Measurements from ENCODE around the gene NR6A1.
"Not testable (repeated sequence)": the region's sequence is repeated elsewhere in the genome, so short reads cannot be mapped to it uniquely, and the experiment has no call there.

NR6A1 gene

DNA sequence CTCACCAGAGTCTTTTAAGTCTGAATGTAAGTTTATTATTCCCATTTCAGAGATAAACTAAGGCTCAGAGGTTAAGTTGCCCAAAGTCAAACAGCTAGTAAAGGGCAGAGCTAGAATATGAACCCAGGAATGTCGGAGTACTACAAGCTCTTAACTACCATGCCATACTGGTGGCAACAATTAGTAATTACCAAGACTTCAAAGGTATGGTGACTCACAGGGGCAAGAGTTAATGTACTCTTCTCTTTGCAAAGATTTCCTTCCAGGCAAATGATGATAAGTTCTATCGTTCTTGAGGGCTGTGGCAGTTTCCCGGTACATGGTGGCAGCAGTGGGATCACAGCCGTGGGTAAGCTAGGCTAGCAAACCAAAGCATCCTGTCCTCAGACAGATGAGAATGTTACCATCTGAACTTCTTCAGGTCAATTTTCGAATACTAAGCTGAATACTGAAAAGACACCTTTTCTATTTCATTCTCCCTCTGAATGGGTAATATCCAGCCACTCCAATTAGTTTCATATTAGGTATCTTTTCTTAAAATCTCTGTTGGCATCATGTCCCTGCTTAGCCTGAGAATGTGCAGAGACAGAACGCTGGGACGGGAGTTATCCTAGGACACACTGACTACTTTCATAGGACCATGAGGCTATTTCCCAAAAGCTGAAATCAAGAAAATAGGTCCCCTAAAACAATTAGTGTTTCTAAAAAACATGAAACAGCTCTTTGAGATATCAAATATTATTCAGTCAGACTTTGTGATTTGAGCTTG, 147.0 kb downstream of the NR6A1 start:
- Mint-ChIP-seq H3K36me3 (no peaks in the 10 kb centered on the region), H3K4me1 (no peaks in the 10 kb centered on the region), H3K9me3 (no peaks in the 10 kb centered on the region), H3K27ac (no peak overlapping the region), H3K4me3 (no peak overlapping the region)
- DNase-seq (ENCODE audit: low spot score in 2 of 2) (no peak), ATAC-seq (no peak)

DNA sequence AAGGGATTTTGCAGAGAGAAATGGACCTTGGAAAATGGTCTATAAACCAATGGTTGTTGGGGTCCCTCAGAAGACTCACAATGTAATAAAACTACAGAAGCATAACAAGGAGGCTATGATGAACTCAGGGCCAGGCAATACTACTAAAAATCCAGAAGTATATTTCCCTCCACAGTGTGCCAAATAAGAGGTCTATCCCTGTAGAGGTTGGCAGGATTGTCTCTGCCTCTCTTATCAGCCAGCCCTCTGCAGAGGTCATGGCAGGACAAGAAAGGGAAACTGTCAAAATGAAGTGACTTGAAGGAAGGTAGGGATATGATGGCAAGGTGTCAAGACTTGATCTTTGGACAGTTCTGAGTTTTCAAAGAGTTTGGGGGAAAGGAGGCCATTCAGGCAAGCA, 148.2 kb downstream of the NR6A1 start:
- ATAC-seq (no peak), DNase-seq (ENCODE audit: low spot score in 2 of 2) (no peak)
- Mint-ChIP-seq H3K36me3 (no peaks in the 10 kb centered on the region), H3K4me1 (no peaks in the 10 kb centered on the region), H3K27ac (no peak overlapping the region), H3K9me3 (no peaks in the 10 kb centered on the region), H3K4me3 (no peak overlapping the region)

DNA sequence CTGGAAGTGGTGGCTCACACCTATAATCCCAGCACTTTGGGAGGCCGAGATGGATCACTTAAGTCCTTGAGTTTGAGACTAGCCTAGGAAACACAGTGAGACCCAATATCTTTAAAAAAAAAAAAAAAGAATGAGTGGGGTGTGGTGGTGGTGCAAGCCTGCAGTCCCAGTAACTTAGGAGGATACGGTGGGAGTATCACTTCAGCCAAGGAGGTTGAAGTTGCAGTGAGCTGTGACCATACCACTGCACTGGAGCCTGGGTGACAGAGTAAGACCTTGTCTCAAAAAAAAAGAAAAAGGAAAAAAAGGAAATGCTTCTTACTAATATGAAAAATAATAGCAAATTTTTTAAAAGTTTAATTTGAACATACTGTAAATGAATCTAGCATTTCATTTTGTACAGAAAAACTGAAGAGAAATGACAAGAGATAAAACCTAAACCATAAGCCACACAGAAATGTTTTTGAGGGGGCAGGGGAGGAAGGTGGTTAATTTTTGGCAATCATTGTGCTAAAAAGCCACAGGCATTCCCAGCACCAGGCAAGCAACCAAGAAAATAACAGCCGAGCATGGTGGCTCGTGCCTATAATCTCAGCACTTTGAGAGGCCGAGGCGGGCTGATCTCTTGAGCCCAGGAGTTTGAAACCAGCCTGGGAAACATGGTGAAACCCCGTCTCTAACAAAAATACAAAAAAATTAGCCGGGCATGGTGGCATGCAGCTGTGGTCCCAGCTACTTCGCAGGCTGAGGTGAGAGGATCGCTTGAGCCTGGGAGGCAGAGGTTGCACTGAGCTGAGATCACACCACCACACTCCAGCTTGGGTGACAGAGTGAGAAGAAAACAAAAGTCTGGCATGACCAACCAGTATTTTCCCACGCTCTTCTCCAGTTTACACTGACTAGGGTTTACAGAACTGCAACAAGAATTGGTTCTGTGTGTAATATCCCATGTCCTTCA, 149.5 kb downstream of the NR6A1 start:
- DNase-seq (ENCODE audit: low spot score in 2 of 2) (no peak), ATAC-seq (no peak)
- Mint-ChIP-seq H3K4me1 (no peaks in the 10 kb centered on the region), H3K9me3 (no peaks in the 10 kb centered on the region), H3K36me3 (no peaks in the 10 kb centered on the region), H3K4me3 (no peak overlapping the region), H3K27ac (no peak overlapping the region)

DNA sequence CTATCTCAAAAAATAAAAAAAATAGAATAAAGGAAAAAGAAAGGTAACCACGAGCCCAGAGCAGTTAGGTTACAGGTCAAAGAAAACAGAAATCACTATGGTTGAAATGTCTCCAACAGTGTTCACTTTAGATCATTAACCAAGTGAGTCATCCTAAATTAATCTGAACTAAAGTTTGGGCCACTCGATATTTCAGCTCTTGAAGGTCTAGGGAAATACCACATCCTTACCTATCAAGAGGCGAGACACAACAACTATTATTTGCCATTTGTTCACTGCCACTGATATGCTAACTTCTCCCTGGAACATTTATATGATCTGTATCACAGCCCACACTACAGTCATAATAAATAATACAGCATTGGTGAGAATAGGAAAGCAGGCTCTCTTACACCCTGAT, 152.6 kb downstream of the NR6A1 start:
- H3K27ac Mint-ChIP-seq, result no peak overlapping the region

DNA sequence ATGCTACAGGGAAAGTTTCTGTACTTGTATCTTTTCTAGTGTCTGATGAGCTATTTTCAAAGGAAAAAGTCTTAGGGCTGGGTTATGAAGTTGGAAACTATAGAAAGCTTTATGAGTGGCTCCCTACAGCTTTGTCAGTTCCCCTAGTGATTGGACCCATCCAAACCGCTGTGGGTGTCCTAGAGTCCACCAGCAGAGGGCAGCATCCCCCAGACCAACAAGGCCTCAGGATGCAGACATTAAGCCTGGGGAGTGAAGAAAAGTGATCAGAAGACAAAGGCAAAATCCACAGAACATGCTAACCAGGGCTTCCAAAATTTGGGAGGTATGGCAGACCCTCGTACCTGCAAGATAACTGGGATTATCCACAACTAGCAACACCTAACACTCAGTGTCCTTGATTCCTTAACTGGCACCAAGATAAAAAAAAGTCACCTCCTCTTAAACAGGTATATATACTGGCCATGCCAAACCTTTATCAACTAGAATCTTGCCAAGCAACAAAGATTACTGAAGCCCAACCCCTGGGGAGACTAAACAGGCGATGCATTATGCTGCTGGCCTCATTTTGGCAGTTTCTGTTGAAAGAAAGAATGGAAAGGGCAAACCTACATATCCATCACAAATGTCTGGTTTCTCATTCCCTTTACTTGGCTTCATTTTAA, 153.5 kb downstream of the NR6A1 start:
- H3K4me1 Mint-ChIP-seq, result no peaks in the 10 kb centered on the region
- peak; percentile 80 for ATAC-seq

More for the DNA sequence above, 152.6 kb downstream of the NR6A1 start:
- H3K9me3 Mint-ChIP-seq, result no peaks in the 10 kb centered on the region
- no peak overlapping the region for H3K4me3 Mint-ChIP-seq
- no peaks in the 10 kb centered on the region for H3K36me3 Mint-ChIP-seq
- DNase-seq (ENCODE audit: low spot score in 2 of 2), result no peak
- no peak for ATAC-seq
- no peaks in the 10 kb centered on the region for H3K4me1 Mint-ChIP-seq

DNA sequence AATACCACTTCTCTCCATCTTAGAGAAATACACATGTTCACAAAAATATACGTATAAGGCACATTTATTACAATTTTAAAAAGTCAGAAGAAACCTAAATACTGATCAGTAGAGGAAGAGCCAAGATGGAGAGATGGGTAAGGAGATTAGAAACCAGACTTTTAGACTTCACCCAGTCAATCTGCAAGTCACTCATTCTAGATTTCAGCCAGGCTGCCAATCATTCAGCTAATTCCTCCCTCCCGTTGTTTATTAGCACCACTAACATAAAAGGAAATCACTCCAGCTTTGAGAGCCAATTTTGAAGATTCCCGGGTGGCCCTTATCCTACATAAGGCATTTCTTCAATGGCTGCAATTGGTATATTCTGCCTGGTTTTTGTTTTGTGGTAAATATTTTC, 154.2 kb downstream of the NR6A1 start:
- Mint-ChIP-seq H3K4me1 (no peaks in the 10 kb centered on the region), H3K27ac (no peak overlapping the region), H3K4me3 (no peak overlapping the region), H3K9me3 (no peaks in the 10 kb centered on the region), H3K36me3 (no peaks in the 10 kb centered on the region)
- ATAC-seq (no peak), DNase-seq (ENCODE audit: low spot score in 2 of 2) (no peak)

More for the DNA sequence above, 153.5 kb downstream of the NR6A1 start:
- Mint-ChIP-seq H3K9me3 (no peaks in the 10 kb centered on the region), H3K36me3 (no peaks in the 10 kb centered on the region), H3K27ac (no peak overlapping the region), H3K4me3 (no peak overlapping the region)
- peak; percentile 54 to 86 for DNase-seq (ENCODE audit: low spot score in 2 of 2)

DNA sequence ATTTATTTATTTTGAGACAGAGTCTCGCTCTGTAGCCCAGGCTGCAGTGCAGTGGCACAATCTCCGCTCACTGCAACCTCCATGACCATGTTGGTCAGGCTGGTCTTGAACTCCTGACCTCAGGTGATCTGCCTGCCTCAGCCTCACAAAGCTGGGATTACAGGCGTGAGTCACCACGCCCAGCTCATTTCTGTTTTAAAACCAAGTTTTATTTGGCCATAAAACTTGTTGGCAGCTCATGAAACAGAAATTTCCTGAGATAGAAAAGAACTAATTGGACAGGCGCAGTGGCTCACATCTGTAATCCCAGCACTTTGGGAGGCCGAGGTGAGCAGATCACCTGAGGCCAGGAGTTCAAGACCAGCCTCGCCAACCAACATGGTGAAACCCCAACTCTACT, 155.3 kb downstream of the NR6A1 start:
- not testable (repeated sequence) for H3K4me1 Mint-ChIP-seq; H3K4me3 Mint-ChIP-seq; ATAC-seq; DNase-seq (ENCODE audit: low spot score in 2 of 2); H3K36me3 Mint-ChIP-seq; H3K27ac Mint-ChIP-seq; H3K9me3 Mint-ChIP-seq

DNA sequence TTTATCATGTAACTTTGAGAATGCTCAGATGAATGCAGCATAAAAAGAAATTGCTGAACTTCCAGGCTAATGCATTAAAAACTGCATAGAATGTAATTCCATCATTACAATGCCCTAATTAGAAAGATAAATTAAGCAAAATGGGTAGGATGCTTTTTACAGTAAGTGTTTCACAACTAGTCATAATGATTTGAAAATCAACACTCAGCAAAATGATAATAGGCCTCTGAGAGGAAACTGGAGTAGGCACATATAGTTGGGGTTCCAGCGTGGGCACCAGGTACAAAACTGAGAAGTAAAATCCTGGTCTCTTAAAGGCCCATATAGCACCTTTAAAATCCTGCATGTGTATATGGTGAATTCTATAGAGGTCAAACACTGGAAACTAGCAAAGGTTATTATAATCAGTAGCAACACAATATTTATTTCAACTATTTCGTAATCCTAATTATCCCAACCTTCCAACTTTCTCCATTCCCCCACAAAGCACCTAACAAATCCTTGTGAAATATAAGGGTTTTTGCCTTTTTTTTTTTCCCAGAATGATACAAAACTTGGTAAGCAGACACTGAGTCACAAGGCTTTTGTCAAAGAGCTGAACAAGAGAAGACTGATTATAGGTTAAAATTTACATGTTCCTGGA, 155.9 kb downstream of the NR6A1 start:
- no peak overlapping the region for H3K27ac Mint-ChIP-seq

DNA sequence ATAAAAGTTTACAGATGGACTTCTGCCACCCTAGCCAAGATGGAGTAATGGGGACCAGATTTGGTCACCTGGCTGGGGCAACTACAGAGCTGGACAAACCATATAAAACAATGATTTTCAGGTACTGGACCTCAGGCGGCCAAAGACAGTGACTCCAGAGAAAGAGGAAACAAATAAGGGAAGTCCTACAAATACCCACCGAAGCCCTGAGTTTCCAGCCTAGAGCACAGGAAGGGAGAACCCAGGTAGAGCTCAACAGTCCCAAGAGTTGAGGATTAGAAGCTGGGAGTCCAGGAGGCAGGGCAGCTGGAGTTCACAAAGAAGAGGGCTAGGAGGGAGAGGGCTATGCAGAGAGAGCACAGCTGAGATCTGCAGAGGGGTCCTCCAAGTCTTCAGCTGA, 157.3 kb downstream of the NR6A1 start:
- no peak for ATAC-seq
- no peak overlapping the region for H3K4me3 Mint-ChIP-seq
- H3K36me3 Mint-ChIP-seq, result no peaks in the 10 kb centered on the region
- no peak for DNase-seq (ENCODE audit: low spot score in 2 of 2)
- H3K4me1 Mint-ChIP-seq, result no peaks in the 10 kb centered on the region
- H3K9me3 Mint-ChIP-seq, result no peaks in the 10 kb centered on the region
- no peak overlapping the region for H3K27ac Mint-ChIP-seq

More for the DNA sequence above, 155.9 kb downstream of the NR6A1 start:
- Mint-ChIP-seq H3K9me3 (no peaks in the 10 kb centered on the region), H3K4me1 (no peaks in the 10 kb centered on the region), H3K36me3 (no peaks in the 10 kb centered on the region), H3K4me3 (no peak overlapping the region)
- ATAC-seq, result no peak
- no peak for DNase-seq (ENCODE audit: low spot score in 2 of 2)

DNA sequence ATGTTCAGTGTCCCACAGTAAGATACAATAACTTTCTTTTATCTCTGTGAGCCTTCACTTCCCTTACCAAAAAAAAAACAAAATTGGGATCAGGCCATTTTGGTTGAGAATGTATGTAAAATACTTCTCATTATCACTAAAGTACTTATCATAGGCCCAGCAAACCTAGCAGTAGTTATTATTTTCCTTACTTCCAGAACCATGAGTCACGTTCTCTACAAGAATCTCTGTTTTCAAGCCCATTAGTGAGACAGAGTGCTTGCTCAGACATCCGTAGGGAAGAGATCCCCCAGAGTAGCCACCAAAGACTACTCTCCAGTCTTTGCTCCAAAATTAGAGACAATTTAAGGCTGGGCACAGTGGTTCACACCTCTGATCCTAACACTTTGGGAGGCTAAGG, 160.0 kb downstream of the NR6A1 start:
- Mint-ChIP-seq H3K27ac (no peak overlapping the region), H3K36me3 (no peaks in the 10 kb centered on the region), H3K4me3 (no peak overlapping the region), H3K4me1 (no peaks in the 10 kb centered on the region), H3K9me3 (no peaks in the 10 kb centered on the region)
- ATAC-seq (no peak), DNase-seq (ENCODE audit: low spot score in 2 of 2) (no peak)

DNA sequence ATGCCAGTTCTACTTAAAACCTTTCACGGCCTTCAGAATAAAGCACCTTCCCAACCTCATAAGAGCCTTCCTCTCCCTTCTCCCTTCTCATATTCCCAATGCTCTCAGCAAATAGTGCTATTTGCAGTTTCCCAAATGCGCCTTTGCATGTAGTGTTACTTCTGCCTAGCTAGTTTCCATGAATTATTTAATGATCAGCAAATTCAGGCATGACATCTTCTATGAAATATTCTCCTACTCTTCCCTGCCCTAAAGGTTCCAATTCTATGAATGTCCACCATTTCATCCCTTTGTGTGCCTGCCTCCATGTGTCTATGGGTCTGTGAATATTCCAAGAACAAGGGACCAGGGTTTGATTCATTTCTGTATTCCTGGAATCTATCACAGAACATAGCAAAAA, 165.1 kb downstream of the NR6A1 start:
- no peak for DNase-seq (ENCODE audit: low spot score in 2 of 2)
- Mint-ChIP-seq H3K27ac (no peak overlapping the region), H3K4me3 (no peak overlapping the region), H3K36me3 (no peaks in the 10 kb centered on the region), H3K9me3 (no peaks in the 10 kb centered on the region), H3K4me1 (no peaks in the 10 kb centered on the region)
- ATAC-seq, result no peak

DNA sequence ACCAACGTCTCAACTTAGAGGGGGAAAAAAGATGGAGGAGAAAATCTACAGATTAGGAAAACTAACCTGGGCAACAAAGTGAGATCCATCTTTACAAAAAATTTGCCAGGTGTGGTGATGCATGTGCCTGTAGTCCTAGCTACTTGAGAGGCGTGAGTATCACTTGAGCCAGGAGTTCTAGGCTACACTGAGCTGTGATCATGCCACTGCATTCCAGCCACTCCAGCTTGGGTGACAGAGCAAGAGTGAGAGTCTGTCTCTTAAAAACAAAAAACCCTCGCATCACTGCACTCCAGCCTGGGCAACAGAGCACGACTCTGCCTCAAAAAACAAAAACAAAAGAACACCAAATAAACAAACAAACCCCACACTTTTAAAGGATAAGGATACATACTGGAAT, 165.9 kb downstream of the NR6A1 start:
- Mint-ChIP-seq H3K9me3 (no peaks in the 10 kb centered on the region), H3K36me3 (no peaks in the 10 kb centered on the region), H3K27ac (no peak overlapping the region), H3K4me3 (no peak overlapping the region), H3K4me1 (no peaks in the 10 kb centered on the region)
- ATAC-seq (no peak), DNase-seq (ENCODE audit: low spot score in 2 of 2) (no peak)

DNA sequence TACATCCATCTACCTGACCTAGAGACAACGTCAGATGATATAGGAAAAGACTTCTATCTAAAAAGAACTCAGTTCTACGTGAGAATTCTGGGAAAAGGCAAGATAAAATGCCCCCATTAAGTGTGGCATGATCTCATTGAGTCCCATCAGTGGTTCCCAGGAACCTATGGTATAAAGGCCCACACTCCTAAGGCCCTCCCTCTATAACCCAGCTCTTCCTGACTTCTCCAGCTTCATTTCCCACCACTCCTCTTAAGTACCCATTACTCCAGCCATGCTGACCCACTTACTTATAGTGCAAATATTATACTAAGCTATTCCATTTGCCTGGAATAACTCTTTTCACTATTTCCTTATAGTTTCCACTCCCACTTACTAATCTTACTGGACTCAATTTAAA, 168.5 kb downstream of the NR6A1 start:
- Mint-ChIP-seq H3K9me3 (no peaks in the 10 kb centered on the region), H3K4me1 (no peaks in the 10 kb centered on the region), H3K27ac (no peak overlapping the region), H3K36me3 (no peaks in the 10 kb centered on the region), H3K4me3 (no peak overlapping the region)
- ATAC-seq, result no peak
- DNase-seq (ENCODE audit: low spot score in 2 of 2), result no peak

DNA sequence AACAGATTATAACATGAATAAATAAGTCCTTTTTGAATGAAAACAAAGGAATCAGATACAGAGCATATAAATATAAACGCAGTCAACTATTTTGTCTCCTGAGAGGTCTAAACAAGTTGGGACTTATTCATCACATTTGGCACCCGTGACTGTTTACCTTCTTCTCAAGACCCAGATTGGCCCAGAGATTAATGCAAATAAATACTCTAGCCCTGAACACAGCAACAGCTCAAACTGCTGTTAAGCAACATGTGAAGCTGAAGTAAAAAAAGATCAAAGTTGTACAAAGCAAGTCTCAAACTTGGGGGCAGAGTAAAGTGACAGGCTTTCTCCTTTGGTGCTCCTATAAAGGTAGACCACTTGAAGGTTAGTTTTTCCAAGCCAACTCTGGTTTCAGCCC, 168.9 kb downstream of the NR6A1 start:
- H3K4me3 Mint-ChIP-seq, result no peak overlapping the region

DNA sequence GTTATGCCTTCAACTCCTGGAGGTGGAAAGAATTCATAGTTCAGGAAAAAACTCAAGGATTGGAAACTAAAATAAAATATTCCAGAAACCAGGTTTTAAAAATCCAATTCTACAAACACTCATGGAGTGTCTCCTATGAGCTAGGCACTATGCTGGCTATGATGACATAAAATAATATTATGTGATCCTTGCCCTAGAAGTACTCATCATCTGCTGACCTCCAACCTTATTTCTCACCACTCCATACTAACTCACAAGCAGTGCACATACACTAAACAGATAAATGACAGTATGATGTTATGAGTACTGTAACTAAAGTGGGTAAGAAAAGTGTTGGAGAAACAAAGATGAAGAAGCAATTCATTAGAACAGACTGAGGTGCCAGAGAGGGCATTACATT, 170.7 kb downstream of the NR6A1 start:
- Mint-ChIP-seq H3K4me3 (no peak overlapping the region), H3K27ac (no peak overlapping the region), H3K4me1 (no peaks in the 10 kb centered on the region), H3K36me3 (no peaks in the 10 kb centered on the region), H3K9me3 (no peaks in the 10 kb centered on the region)
- DNase-seq (ENCODE audit: low spot score in 2 of 2) (no peak), ATAC-seq (no peak)

More for the DNA sequence above, 168.9 kb downstream of the NR6A1 start:
- Mint-ChIP-seq H3K4me1 (no peaks in the 10 kb centered on the region), H3K36me3 (no peaks in the 10 kb centered on the region), H3K9me3 (no peaks in the 10 kb centered on the region), H3K27ac (no peak overlapping the region)
- ATAC-seq (no peak), DNase-seq (ENCODE audit: low spot score in 2 of 2) (no peak)

Data from stimulated activated effector memory CD8-positive, alpha-beta T cell treated with anti-CD3 and anti-CD28 coated beads, Interleukin-12 subunit alpha, Interleukin-12 subunit beta, amount 100 ng/mL, for 72 hours (primary cell).